ENCODE data around the gene GNG2.
A peak's percentile ranks its signal among the peaks of the same experiment; 100 is the strongest.

GNG2 gene

DNA sequence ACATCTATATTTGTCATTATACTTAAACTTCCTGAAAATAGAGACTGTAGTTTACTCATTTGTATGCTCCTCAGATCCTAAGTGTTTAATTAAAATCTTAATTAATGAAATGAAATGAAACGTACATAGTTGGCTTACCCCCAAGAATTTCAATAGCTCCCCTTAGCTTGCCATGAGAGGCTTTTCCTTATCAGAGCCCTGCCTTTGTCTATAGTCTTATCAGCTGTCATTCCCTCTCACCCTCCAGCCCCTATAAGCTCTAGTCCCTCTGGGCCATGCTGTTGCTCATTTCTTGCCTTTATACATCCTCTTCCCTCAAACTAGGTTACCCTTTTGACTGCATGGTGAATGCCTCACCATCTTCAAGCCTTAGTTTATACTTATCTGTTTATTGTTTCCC is 127.8 kb downstream of the GNG2 start:
- Histone ChIP-seq H3K27me3 (ENCODE audit: insufficient read depth, low read length) (no peaks in the 10 kb centered on the region), H3K4me3 (ENCODE audit: low read depth, low read length) (no peak overlapping the region), H3K9ac (ENCODE audit: low read length) (no peak overlapping the region), H2BK12ac (ENCODE audit: low read length) (no peak overlapping the region), H4K91ac (ENCODE audit: low read depth, low read length) (no peak overlapping the region), H4K12ac (ENCODE audit: low read depth, low read length) (peak overlapping the region; percentile 8), H2BK120ac (ENCODE audit: insufficient read depth, low read length, poor library complexity) (no peak overlapping the region), H2AK5ac (ENCODE audit: low read length) (no peak overlapping the region), H4K8ac (ENCODE audit: low read depth, low read length) (peak overlapping the region; percentile 50), H3K79me1 (ENCODE audit: low read length) (peaks cover 2% of the 10 kb centered on the region), H2BK5ac (ENCODE audit: low read depth, low read length, poor library complexity) (no peak overlapping the region), H3K14ac (ENCODE audit: low read length) (no peak overlapping the region), H3K4me2 (ENCODE audit: low read length) (no peak overlapping the region), H2AFZ (ENCODE audit: insufficient read depth, low read length, poor library complexity) (no peak overlapping the region), H3K4me1 (ENCODE audit: control insufficient read depth in 1 of 2, insufficient read depth in 2 of 2, low read length in 2 of 2) (peaks cover 0 to 3% of the 10 kb centered on the region in 2 experiments), H3K23ac (ENCODE audit: low read length) (no peak overlapping the region), H3K36me3 (ENCODE audit: control insufficient read depth in 1 of 2, insufficient read depth in 2 of 2, low read length in 2 of 2) (peaks cover 6 to 7% of the 10 kb centered on the region in 2 experiments), H3K27ac (ENCODE audit: low read depth, low read length) (no peak overlapping the region), H3K9me3 (ENCODE audit: insufficient read depth, low read depth, low read length) (no peaks in the 10 kb centered on the region), H3K4ac (ENCODE audit: low read depth, low read length) (no peak overlapping the region), H3K79me2 (ENCODE audit: control insufficient read depth, insufficient read depth, low read length, poor library complexity) (peaks cover 7% of the 10 kb centered on the region), H3K18ac (ENCODE audit: low read length) (no peak overlapping the region)
- WGBS (ENCODE audit: extremely low coverage, insufficient coverage, insufficient read length) = no CpG with 5 or more reads among the region's 1 CpG
- DNase-seq = no peak

DNA sequence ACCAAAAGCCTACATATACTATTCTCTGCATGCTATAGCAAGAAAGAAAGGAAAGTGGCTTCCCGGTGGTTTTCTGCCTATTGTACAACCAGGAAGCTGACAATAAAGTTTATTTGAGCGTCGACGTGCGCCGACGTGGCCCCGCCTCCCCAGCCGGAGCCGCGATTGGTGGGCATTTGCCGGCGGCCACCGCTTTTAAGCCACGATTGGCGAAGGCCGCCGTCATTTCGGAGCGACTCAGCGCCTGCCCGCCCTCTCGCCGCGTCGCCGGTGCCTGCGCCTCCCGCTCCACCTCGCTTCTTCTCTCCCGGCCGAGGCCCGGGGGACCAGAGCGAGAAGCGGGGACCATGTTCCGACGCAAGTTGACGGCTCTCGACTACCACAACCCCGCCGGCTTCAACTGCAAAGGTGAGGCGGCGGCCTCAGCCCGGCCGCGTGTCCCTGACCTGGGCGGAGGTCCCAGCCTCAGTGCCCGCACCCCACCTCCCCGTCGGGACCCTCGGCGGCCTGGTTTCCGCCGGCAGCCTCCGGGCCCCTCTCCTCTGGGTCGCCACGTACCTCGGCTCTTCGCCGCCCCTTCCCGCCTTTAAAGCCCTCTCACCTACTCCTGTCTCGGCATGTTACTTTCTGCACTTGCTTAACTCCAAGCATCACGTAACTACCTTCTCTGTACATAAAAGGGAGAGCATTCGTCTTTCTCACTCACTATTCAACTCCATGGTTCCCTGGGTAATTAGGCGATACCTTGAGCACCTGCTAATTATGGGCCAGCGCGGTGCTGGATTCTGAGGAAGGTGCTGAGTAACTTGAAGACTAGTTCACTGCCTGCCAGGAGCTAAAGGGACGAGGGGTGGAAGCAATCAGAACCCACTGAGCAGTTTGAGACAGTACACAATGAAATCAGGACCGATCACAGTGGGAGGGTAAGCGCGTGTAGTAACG is 129.2 kb downstream of the GNG2 start, which contains the start of gene RTRAF:
TSS of gene RTRAF (plus strand) at position 254 of the 942 bp plus-strand sequence. CDS start at position 348, 94 bp downstream.
- Histone ChIP-seq H3K27me3 (ENCODE audit: insufficient read depth, low read length) (no peaks in the 10 kb centered on the region), H3K14ac (ENCODE audit: low read length) (peak within 1 kb of the TSS; percentile 89), H3K9me3 (ENCODE audit: insufficient read depth, low read depth, low read length) (no peaks in the 10 kb centered on the region), H2AFZ (ENCODE audit: insufficient read depth, low read length, poor library complexity) (peak within 1 kb of the TSS; percentile 85), H3K4me2 (ENCODE audit: low read length) (peak within 1 kb of the TSS; percentile 81), H3K4me1 (ENCODE audit: control insufficient read depth in 1 of 2, insufficient read depth in 2 of 2, low read length in 2 of 2) (peaks cover 0 to 3% of the 10 kb centered on the region in 2 experiments), H3K4me3 (ENCODE audit: low read depth, low read length) (peak within 1 kb of the TSS; percentile 96), H2BK12ac (ENCODE audit: low read length) (no peak within 1 kb of the TSS), H3K36me3 (ENCODE audit: control insufficient read depth in 1 of 2, insufficient read depth in 2 of 2, low read length in 2 of 2) (peaks cover 6 to 7% of the 10 kb centered on the region in 2 experiments), H4K12ac (ENCODE audit: low read depth, low read length) (peak within 1 kb of the TSS; percentile 91), H3K79me2 (ENCODE audit: control insufficient read depth, insufficient read depth, low read length, poor library complexity) (peaks cover 7% of the 10 kb centered on the region), H3K23ac (ENCODE audit: low read length) (no peak within 1 kb of the TSS), H3K18ac (ENCODE audit: low read length) (peak within 1 kb of the TSS; percentile 86), H2BK5ac (ENCODE audit: low read depth, low read length, poor library complexity) (peak within 1 kb of the TSS; percentile 62), H2BK120ac (ENCODE audit: insufficient read depth, low read length, poor library complexity) (peak within 1 kb of the TSS; percentile 65), H3K79me1 (ENCODE audit: low read length) (peaks cover 2% of the 10 kb centered on the region), H4K91ac (ENCODE audit: low read depth, low read length) (peak within 1 kb of the TSS; percentile 53), H4K8ac (ENCODE audit: low read depth, low read length) (peak within 1 kb of the TSS; percentile 94), H3K4ac (ENCODE audit: low read depth, low read length) (peak within 1 kb of the TSS; percentile 85), H3K9ac (ENCODE audit: low read length) (peak within 1 kb of the TSS; percentile 94), H3K27ac (ENCODE audit: low read depth, low read length) (peak within 1 kb of the TSS; percentile 53), H2AK5ac (ENCODE audit: low read length) (no peak within 1 kb of the TSS)
- WGBS (ENCODE audit: extremely low coverage, insufficient coverage, insufficient read length) = no CpG with 5 or more reads among the region's 72 CpGs
- peak; percentile 83 to 91 for DNase-seq

DNA sequence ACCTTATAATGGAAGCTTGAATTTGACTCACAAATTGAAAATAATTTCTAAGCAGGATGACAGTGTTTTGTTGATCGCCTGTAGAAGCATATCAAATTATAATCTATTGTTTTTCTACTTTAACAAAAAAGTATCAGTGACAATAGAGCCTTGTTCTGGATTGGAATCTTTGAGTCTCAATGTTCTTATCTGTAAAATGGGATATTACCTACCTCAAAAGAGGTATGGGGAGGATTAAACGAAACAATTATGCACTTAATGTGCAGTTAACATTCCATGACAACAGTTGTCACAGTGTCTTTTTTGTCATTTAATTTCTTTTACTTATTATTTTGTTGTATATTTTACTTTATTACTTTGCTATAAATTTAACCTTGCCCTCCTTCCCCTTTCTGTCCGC is 130.1 kb downstream of the GNG2 start:
- Histone ChIP-seq H3K4me2 (ENCODE audit: low read length) (peak overlapping the region; percentile 81), H3K9ac (ENCODE audit: low read length) (no peak overlapping the region), H3K23ac (ENCODE audit: low read length) (no peak overlapping the region), H4K8ac (ENCODE audit: low read depth, low read length) (no peak overlapping the region), H2AK5ac (ENCODE audit: low read length) (no peak overlapping the region), H3K27ac (ENCODE audit: low read depth, low read length) (no peak overlapping the region), H4K91ac (ENCODE audit: low read depth, low read length) (no peak overlapping the region), H3K79me2 (ENCODE audit: control insufficient read depth, insufficient read depth, low read length, poor library complexity) (peaks cover 7% of the 10 kb centered on the region), H3K18ac (ENCODE audit: low read length) (no peak overlapping the region), H2BK12ac (ENCODE audit: low read length) (no peak overlapping the region), H4K12ac (ENCODE audit: low read depth, low read length) (no peak overlapping the region), H3K4me3 (ENCODE audit: low read depth, low read length) (no peak overlapping the region), H3K79me1 (ENCODE audit: low read length) (peaks cover 2% of the 10 kb centered on the region), H3K14ac (ENCODE audit: low read length) (no peak overlapping the region), H3K4me1 (ENCODE audit: control insufficient read depth in 1 of 2, insufficient read depth in 2 of 2, low read length in 2 of 2) (peaks cover 0 to 3% of the 10 kb centered on the region in 2 experiments), H2AFZ (ENCODE audit: insufficient read depth, low read length, poor library complexity) (no peak overlapping the region), H3K36me3 (ENCODE audit: control insufficient read depth in 1 of 2, insufficient read depth in 2 of 2, low read length in 2 of 2) (peaks cover 6 to 9% of the 10 kb centered on the region in 2 experiments), H3K9me3 (ENCODE audit: insufficient read depth, low read depth, low read length) (no peaks in the 10 kb centered on the region), H3K4ac (ENCODE audit: low read depth, low read length) (no peak overlapping the region), H2BK5ac (ENCODE audit: low read depth, low read length, poor library complexity) (no peak overlapping the region), H3K27me3 (ENCODE audit: insufficient read depth, low read length) (no peaks in the 10 kb centered on the region), H2BK120ac (ENCODE audit: insufficient read depth, low read length, poor library complexity) (no peak overlapping the region)
- no peak for DNase-seq
- WGBS (ENCODE audit: extremely low coverage, insufficient coverage, insufficient read length) = no CpG with 5 or more reads among the region's 3 CpGs

DNA sequence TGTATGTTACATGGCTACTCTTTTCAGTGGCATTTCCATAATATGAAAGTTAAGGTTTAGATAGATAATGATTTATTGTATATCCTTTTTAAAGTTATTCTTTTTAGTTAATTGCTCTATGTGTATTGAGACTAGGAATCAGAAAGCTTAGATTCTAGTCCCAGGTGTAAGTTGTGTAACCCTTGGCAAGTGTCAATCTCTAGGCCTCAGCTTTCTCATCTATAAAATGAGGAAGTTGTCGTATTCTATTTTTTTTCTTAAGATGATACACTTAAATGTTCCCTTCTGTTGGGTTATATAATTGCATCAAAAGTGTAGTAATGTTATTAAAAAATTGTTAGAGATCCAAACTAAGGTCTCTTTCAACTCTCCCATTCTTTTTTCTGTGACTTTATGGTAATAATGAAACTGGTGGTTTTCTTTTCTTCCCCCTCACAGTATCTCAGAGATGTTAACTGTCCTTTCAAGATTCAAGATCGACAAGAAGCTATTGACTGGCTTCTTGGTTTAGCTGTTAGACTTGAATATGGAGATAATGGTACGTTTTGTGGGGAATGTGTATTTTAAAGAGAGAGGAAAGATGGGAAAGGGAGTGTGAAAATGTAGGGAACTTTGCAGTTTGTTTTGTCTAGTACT is 133.0 kb downstream of the GNG2 start:
- no peaks in the 10 kb centered on the region for H3K9me3 ChIP-seq (ENCODE audit: insufficient read depth, low read depth, low read length)
- no peak overlapping the region for H3K4me2 ChIP-seq (ENCODE audit: low read length)
- no peak overlapping the region for H3K23ac ChIP-seq (ENCODE audit: low read length)
- WGBS (ENCODE audit: extremely low coverage, insufficient coverage, insufficient read length) = 100% methylated on average over 1 of the region's 3 CpGs
- H2BK5ac ChIP-seq (ENCODE audit: low read depth, low read length, poor library complexity) = no peak overlapping the region
- no peak overlapping the region for H2BK12ac ChIP-seq (ENCODE audit: low read length)
- H3K36me3 ChIP-seq (ENCODE audit: control insufficient read depth in 1 of 2, insufficient read depth in 2 of 2, low read length in 2 of 2) = peaks cover 6 to 9% of the 10 kb centered on the region in 2 experiments
- no peak overlapping the region for H2AFZ ChIP-seq (ENCODE audit: insufficient read depth, low read length, poor library complexity)
- H3K18ac ChIP-seq (ENCODE audit: low read length) = no peak overlapping the region
- no peak overlapping the region for H4K91ac ChIP-seq (ENCODE audit: low read depth, low read length)
- H3K4ac ChIP-seq (ENCODE audit: low read depth, low read length) = no peak overlapping the region
- no peak overlapping the region for H2BK120ac ChIP-seq (ENCODE audit: insufficient read depth, low read length, poor library complexity)
- H3K79me2 ChIP-seq (ENCODE audit: control insufficient read depth, insufficient read depth, low read length, poor library complexity) = peaks cover 7% of the 10 kb centered on the region
- no peak overlapping the region for H3K9ac ChIP-seq (ENCODE audit: low read length)
- H3K14ac ChIP-seq (ENCODE audit: low read length) = no peak overlapping the region
- no peak overlapping the region for H4K8ac ChIP-seq (ENCODE audit: low read depth, low read length)
- no peaks in the 10 kb centered on the region for H3K27me3 ChIP-seq (ENCODE audit: insufficient read depth, low read length)
- peaks cover 2% of the 10 kb centered on the region for H3K79me1 ChIP-seq (ENCODE audit: low read length)
- no peak for DNase-seq
- H3K4me3 ChIP-seq (ENCODE audit: low read depth, low read length) = no peak overlapping the region
- H4K12ac ChIP-seq (ENCODE audit: low read depth, low read length) = no peak overlapping the region
- no peak overlapping the region for H2AK5ac ChIP-seq (ENCODE audit: low read length)
- H3K27ac ChIP-seq (ENCODE audit: low read depth, low read length) = no peak overlapping the region
- peaks cover 0 to 3% of the 10 kb centered on the region in 2 experiments for H3K4me1 ChIP-seq (ENCODE audit: control insufficient read depth in 1 of 2, insufficient read depth in 2 of 2, low read length in 2 of 2)

Data from trophoblast cell (in vitro differentiated cells and primary cell).